ENCODE data around the gene CLDN20.

The CLDN20 gene

DNA sequence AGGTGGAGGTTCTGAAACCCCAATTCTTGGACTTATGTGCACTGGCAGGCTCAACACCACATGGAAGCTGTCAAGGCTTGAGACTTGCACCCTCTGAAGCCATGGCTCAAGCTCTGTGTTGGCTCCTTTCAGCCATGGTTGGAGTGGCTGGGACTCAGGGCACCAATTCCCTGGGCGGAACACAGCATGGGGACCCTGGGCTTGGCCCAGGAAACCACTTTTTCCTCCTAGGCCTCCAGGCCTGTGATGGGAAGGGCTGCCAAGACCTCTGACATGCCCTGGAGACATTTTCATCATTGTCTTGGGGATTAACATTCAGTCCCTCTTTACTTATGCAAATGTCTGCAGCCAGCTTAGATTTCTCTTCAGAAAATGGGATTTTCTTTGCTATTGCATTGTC is 26.2 kb upstream of the CLDN20 start:
- no CpG with 5 or more reads among the region's 1 CpG for WGBS (ENCODE audit: extremely low coverage, insufficient coverage, low lambda C conversion rate)
- Histone ChIP-seq H3K56ac (ENCODE audit: low read length) (no peak overlapping the region), H3K9ac (ENCODE audit: low read length) (no peak overlapping the region), H3K4ac (ENCODE audit: low read depth, low read length) (no peak overlapping the region), H3K4me3 (ENCODE audit: low read length) (no peak overlapping the region), H3K27me3 (ENCODE audit: insufficient read depth, low read length, poor library complexity) (no peaks in the 10 kb centered on the region), H3K4me2 (ENCODE audit: low read length) (no peak overlapping the region), H3K18ac (ENCODE audit: low read length) (no peak overlapping the region), H3K4me1 (ENCODE audit: control insufficient read depth, low read depth, low read length) (no peaks in the 10 kb centered on the region), H4K8ac (ENCODE audit: low read depth, low read length) (no peak overlapping the region), H3K23ac (ENCODE audit: low read length) (no peak overlapping the region), H2BK15ac (replicated peaks; ENCODE audit: low read depth) (no peak overlapping the region), H3K79me2 (ENCODE audit: control insufficient read depth, insufficient read depth, low read length) (no peaks in the 10 kb centered on the region), H2AK5ac (ENCODE audit: low read length) (no peak overlapping the region), H3K27ac (ENCODE audit: low read depth, low read length) (no peak overlapping the region), H4K5ac (ENCODE audit: low read length) (no peak overlapping the region), H3K36me3 (ENCODE audit: control insufficient read depth, insufficient read depth, low read length) (no peaks in the 10 kb centered on the region), H3K79me1 (ENCODE audit: low read length) (no peaks in the 10 kb centered on the region), H2BK120ac (ENCODE audit: low read depth, low read length) (no peak overlapping the region), H2BK5ac (ENCODE audit: low read length) (no peak overlapping the region)
- DNase-seq = no peak

DNA sequence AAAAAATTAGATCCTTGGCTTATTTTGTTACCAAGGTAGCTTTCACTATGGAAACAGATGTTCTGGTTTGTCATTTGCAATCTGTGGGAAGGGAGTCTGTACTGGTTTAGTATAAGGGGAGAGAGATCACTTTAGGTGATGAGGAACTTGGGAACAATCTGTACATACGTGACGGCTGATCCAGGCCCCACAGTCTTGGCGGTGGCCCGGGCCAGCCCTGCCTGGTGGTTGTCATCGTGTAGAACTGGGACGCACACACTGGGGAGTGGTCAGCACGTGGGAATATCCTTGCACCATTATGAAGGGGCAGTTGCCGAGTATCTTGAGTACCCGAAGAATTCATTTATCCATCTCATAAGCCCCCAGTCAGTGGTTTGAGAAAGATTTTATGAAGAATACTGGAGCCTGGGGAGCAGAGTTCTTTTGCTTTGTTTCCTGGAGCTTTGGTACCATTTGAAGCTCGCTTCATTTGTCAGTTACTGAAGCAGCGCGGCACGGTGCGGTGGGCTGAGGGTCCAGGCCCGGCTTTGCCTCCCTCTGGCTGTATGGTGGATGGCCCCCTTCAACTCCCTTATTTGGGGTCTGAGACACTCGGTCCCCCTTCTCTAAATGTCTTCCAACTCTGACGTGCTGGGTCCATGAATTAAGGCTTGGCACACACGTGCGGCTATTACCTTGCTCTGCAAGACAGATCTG is 22.8 kb upstream of the CLDN20 start:
- WGBS (ENCODE audit: extremely low coverage, insufficient coverage, low lambda C conversion rate) = no CpG with 5 or more reads among the region's 19 CpGs
- H3K4me3 ChIP-seq (ENCODE audit: low read length) = no peak overlapping the region

DNA sequence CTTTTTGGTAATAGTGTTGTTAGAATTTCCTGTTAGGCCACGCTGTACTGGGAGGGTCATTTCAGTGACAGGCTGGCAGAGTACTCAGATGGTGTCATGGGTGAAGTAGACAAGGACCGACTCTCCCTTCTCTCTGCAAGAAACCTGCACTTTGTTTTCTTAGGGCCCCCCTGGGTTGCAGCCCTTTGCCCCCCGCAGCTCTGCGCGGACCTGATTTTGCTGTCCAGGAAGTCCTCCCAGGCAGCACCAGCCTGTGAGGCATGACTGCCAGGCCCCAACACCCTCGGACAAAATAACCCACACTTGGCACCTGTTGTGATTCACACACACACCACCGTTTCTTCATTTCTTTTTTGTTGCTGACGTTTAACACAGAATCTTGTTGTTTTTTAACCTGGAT is 21.8 kb upstream of the CLDN20 start:
- H2BK120ac ChIP-seq (ENCODE audit: low read depth, low read length) = no peak overlapping the region
- H3K27me3 ChIP-seq (ENCODE audit: insufficient read depth, low read length, poor library complexity) = no peaks in the 10 kb centered on the region
- H3K79me2 ChIP-seq (ENCODE audit: control insufficient read depth, insufficient read depth, low read length) = no peaks in the 10 kb centered on the region
- H3K23ac ChIP-seq (ENCODE audit: low read length) = no peak overlapping the region
- no peak overlapping the region for H3K27ac ChIP-seq (ENCODE audit: low read depth, low read length)
- H3K4me1 ChIP-seq (ENCODE audit: control insufficient read depth, low read depth, low read length) = no peaks in the 10 kb centered on the region
- H3K56ac ChIP-seq (ENCODE audit: low read length) = no peak overlapping the region
- no peak overlapping the region for H2AK5ac ChIP-seq (ENCODE audit: low read length)
- H4K8ac ChIP-seq (ENCODE audit: low read depth, low read length) = no peak overlapping the region
- no CpG with 5 or more reads among the region's 8 CpGs for WGBS (ENCODE audit: extremely low coverage, insufficient coverage, low lambda C conversion rate)
- no peak overlapping the region for H2BK5ac ChIP-seq (ENCODE audit: low read length)
- H3K79me1 ChIP-seq (ENCODE audit: low read length) = no peaks in the 10 kb centered on the region
- H4K5ac ChIP-seq (ENCODE audit: low read length) = no peak overlapping the region
- H3K9ac ChIP-seq (ENCODE audit: low read length) = no peak overlapping the region
- H3K18ac ChIP-seq (ENCODE audit: low read length) = no peak overlapping the region
- no peak for DNase-seq
- H3K4ac ChIP-seq (ENCODE audit: low read depth, low read length) = no peak overlapping the region
- H3K4me3 ChIP-seq (ENCODE audit: low read length) = no peak overlapping the region
- no peak overlapping the region for H2BK15ac ChIP-seq (replicated peaks; ENCODE audit: low read depth)
- no peak overlapping the region for H3K4me2 ChIP-seq (ENCODE audit: low read length)
- H3K36me3 ChIP-seq (ENCODE audit: control insufficient read depth, insufficient read depth, low read length) = no peaks in the 10 kb centered on the region

More for the DNA sequence above, 22.8 kb upstream of the CLDN20 start:
- no peak overlapping the region for H4K5ac ChIP-seq (ENCODE audit: low read length)
- H3K79me2 ChIP-seq (ENCODE audit: control insufficient read depth, insufficient read depth, low read length) = no peaks in the 10 kb centered on the region
- H3K4ac ChIP-seq (ENCODE audit: low read depth, low read length) = no peak overlapping the region
- no peak overlapping the region for H3K56ac ChIP-seq (ENCODE audit: low read length)
- H3K27me3 ChIP-seq (ENCODE audit: insufficient read depth, low read length, poor library complexity) = no peaks in the 10 kb centered on the region
- H2BK15ac ChIP-seq (replicated peaks; ENCODE audit: low read depth) = no peak overlapping the region
- H3K79me1 ChIP-seq (ENCODE audit: low read length) = no peaks in the 10 kb centered on the region
- H2BK120ac ChIP-seq (ENCODE audit: low read depth, low read length) = no peak overlapping the region
- no peak overlapping the region for H3K23ac ChIP-seq (ENCODE audit: low read length)
- no peaks in the 10 kb centered on the region for H3K36me3 ChIP-seq (ENCODE audit: control insufficient read depth, insufficient read depth, low read length)
- no peak overlapping the region for H3K9ac ChIP-seq (ENCODE audit: low read length)
- no peak overlapping the region for H3K4me2 ChIP-seq (ENCODE audit: low read length)
- DNase-seq = no peak
- H3K4me1 ChIP-seq (ENCODE audit: control insufficient read depth, low read depth, low read length) = no peaks in the 10 kb centered on the region
- H2BK5ac ChIP-seq (ENCODE audit: low read length) = no peak overlapping the region
- H4K8ac ChIP-seq (ENCODE audit: low read depth, low read length) = no peak overlapping the region
- no peak overlapping the region for H2AK5ac ChIP-seq (ENCODE audit: low read length)
- no peak overlapping the region for H3K27ac ChIP-seq (ENCODE audit: low read depth, low read length)
- no peak overlapping the region for H3K18ac ChIP-seq (ENCODE audit: low read length)

DNA sequence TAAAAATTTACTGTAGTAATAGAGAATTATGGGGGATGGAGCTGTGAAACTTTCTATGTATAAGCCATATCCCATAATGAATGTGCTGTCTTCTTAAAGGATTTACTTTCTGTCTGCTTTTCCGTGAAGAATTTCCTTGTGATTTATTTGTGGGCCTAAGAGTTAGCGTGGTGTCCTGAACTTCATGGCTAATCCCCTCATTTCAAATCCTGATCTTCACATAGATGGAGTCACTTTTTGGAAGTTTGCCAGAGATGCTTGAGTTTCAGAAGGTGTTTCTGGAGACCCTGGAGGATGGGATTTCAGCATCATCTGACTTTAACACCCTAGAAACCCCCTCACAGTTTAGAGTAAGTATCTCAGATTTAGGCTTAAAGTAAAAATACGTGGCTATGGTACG is 19.4 kb upstream of the CLDN20 start:
- no peak overlapping the region for H3K4me2 ChIP-seq (ENCODE audit: low read length)

DNA sequence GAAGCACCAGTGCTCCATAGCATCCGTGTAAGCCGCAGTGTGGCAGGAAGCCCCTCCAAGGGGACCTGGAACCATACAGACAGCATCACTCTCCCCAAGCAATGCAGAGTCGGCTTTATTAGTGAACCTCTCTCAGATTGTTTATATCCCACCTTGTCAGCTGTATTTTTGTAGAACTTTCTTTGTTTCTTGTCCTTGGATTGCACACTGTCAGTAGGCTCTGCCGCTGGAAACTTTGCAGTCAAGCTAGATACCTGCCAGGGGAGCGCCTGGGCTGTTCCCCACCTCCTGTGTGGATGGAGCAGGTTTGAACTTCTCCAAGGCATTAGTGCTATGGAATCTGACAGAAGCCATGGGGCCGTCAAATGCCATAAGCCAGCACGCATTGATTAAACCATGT is 18.6 kb upstream of the CLDN20 start:
- H2AK5ac ChIP-seq (ENCODE audit: low read length) = no peak overlapping the region
- H3K4me3 ChIP-seq (ENCODE audit: low read length) = no peak overlapping the region
- no peak overlapping the region for H3K56ac ChIP-seq (ENCODE audit: low read length)
- H2BK5ac ChIP-seq (ENCODE audit: low read length) = no peak overlapping the region
- no peak overlapping the region for H2BK120ac ChIP-seq (ENCODE audit: low read depth, low read length)
- H2BK15ac ChIP-seq (replicated peaks; ENCODE audit: low read depth) = no peak overlapping the region
- H3K4ac ChIP-seq (ENCODE audit: low read depth, low read length) = no peak overlapping the region
- H3K9ac ChIP-seq (ENCODE audit: low read length) = no peak overlapping the region
- no peak overlapping the region for H3K23ac ChIP-seq (ENCODE audit: low read length)
- no CpG with 5 or more reads among the region's 7 CpGs for WGBS (ENCODE audit: extremely low coverage, insufficient coverage, low lambda C conversion rate)
- H3K27ac ChIP-seq (ENCODE audit: low read depth, low read length) = no peak overlapping the region
- H3K27me3 ChIP-seq (ENCODE audit: insufficient read depth, low read length, poor library complexity) = no peaks in the 10 kb centered on the region
- H4K8ac ChIP-seq (ENCODE audit: low read depth, low read length) = no peak overlapping the region
- H3K36me3 ChIP-seq (ENCODE audit: control insufficient read depth, insufficient read depth, low read length) = no peaks in the 10 kb centered on the region
- no peaks in the 10 kb centered on the region for H3K79me1 ChIP-seq (ENCODE audit: low read length)
- no peaks in the 10 kb centered on the region for H3K79me2 ChIP-seq (ENCODE audit: control insufficient read depth, insufficient read depth, low read length)
- no peak overlapping the region for H3K18ac ChIP-seq (ENCODE audit: low read length)
- no peaks in the 10 kb centered on the region for H3K4me1 ChIP-seq (ENCODE audit: control insufficient read depth, low read depth, low read length)
- DNase-seq = no peak
- no peak overlapping the region for H3K4me2 ChIP-seq (ENCODE audit: low read length)
- H4K5ac ChIP-seq (ENCODE audit: low read length) = no peak overlapping the region

More for the DNA sequence above, 19.4 kb upstream of the CLDN20 start:
- Histone ChIP-seq H3K27me3 (ENCODE audit: insufficient read depth, low read length, poor library complexity) (no peaks in the 10 kb centered on the region), H2BK15ac (replicated peaks; ENCODE audit: low read depth) (no peak overlapping the region), H3K36me3 (ENCODE audit: control insufficient read depth, insufficient read depth, low read length) (no peaks in the 10 kb centered on the region), H3K4me1 (ENCODE audit: control insufficient read depth, low read depth, low read length) (no peaks in the 10 kb centered on the region), H3K56ac (ENCODE audit: low read length) (no peak overlapping the region), H3K27ac (ENCODE audit: low read depth, low read length) (no peak overlapping the region), H3K79me2 (ENCODE audit: control insufficient read depth, insufficient read depth, low read length) (no peaks in the 10 kb centered on the region), H2BK120ac (ENCODE audit: low read depth, low read length) (no peak overlapping the region), H2BK5ac (ENCODE audit: low read length) (no peak overlapping the region), H4K8ac (ENCODE audit: low read depth, low read length) (no peak overlapping the region), H3K9ac (ENCODE audit: low read length) (no peak overlapping the region), H3K79me1 (ENCODE audit: low read length) (no peaks in the 10 kb centered on the region), H3K23ac (ENCODE audit: low read length) (no peak overlapping the region), H3K4ac (ENCODE audit: low read depth, low read length) (no peak overlapping the region), H2AK5ac (ENCODE audit: low read length) (no peak overlapping the region), H3K18ac (ENCODE audit: low read length) (no peak overlapping the region), H3K4me3 (ENCODE audit: low read length) (no peak overlapping the region), H4K5ac (ENCODE audit: low read length) (no peak overlapping the region)
- no peak for DNase-seq
- no CpG with 5 or more reads among the region's 4 CpGs for WGBS (ENCODE audit: extremely low coverage, insufficient coverage, low lambda C conversion rate)

DNA sequence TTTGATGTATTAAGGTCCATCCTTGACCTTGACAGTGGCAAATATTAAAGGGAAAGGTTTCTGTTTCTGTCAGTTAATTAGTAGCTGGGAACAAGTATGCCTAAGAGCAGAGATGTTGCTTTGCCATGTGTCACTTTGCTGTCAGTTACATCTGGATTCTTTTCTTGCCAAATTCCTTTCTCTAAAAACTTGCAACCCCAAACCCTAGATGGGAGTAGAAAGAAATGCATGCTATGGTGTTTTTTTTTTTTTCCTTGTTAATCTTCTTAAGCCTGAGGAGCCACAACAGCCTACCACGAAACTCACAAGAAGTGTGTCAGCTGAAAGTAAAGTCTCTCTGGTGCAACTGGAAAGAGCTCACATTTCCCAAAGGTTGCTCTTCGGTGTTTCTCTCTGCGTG is 18.0 kb upstream of the CLDN20 start:
- Histone ChIP-seq H3K79me1 (ENCODE audit: low read length) (no peaks in the 10 kb centered on the region), H3K9ac (ENCODE audit: low read length) (no peak overlapping the region), H3K4me1 (ENCODE audit: control insufficient read depth, low read depth, low read length) (no peaks in the 10 kb centered on the region), H3K4ac (ENCODE audit: low read depth, low read length) (no peak overlapping the region), H3K27ac (ENCODE audit: low read depth, low read length) (no peak overlapping the region), H3K18ac (ENCODE audit: low read length) (no peak overlapping the region), H2BK15ac (replicated peaks; ENCODE audit: low read depth) (no peak overlapping the region), H4K8ac (ENCODE audit: low read depth, low read length) (no peak overlapping the region), H3K4me2 (ENCODE audit: low read length) (no peak overlapping the region), H2BK120ac (ENCODE audit: low read depth, low read length) (no peak overlapping the region), H2BK5ac (ENCODE audit: low read length) (no peak overlapping the region), H3K56ac (ENCODE audit: low read length) (no peak overlapping the region), H3K4me3 (ENCODE audit: low read length) (no peak overlapping the region), H3K27me3 (ENCODE audit: insufficient read depth, low read length, poor library complexity) (no peaks in the 10 kb centered on the region), H4K5ac (ENCODE audit: low read length) (no peak overlapping the region), H3K36me3 (ENCODE audit: control insufficient read depth, insufficient read depth, low read length) (no peaks in the 10 kb centered on the region), H2AK5ac (ENCODE audit: low read length) (no peak overlapping the region), H3K23ac (ENCODE audit: low read length) (no peak overlapping the region), H3K79me2 (ENCODE audit: control insufficient read depth, insufficient read depth, low read length) (no peaks in the 10 kb centered on the region)
- no CpG with 5 or more reads among the region's 3 CpGs for whole genome bisulfite sequencing (ENCODE audit: extremely low coverage, insufficient coverage, low lambda C conversion rate)
- DNase-seq = no peak
